Sigmoid colon (tissue), 3 donors: ENCODE measurements around the gene ANAPC16.

Experiments used
- CTCF ChIP-seq, 4 experiments: fragments of 450-650 bp in 3 of 4; fragments of 200-600 bp in 1 of 4; IDR thresholded peaks; one replicate each; pipeline ENCODE4 v1.5.1; 2016 to 2019; ENCODE audit warnings: antibody characterized with exemption in 4 of 4, mild to moderate bottlenecking in 3 of 4, moderate library complexity in 2 of 4
- POLR2A ChIP-seq, 2 donors: fragments of 450-650 bp; IDR thresholded peaks; one replicate each; pipeline ENCODE4 v1.6.1; 2016; ENCODE audit warnings: antibody characterized with exemption in 2 of 2, mild to moderate bottlenecking in 2 of 2, moderate library complexity in 2 of 2

GRCh38 chr10:72200883-72201282, 14.9 kb upstream of the ANAPC16 start:
- TF ChIP-seq POLR2A (IDR thresholded peaks at IDR 0.05): no peak
- TF ChIP-seq CTCF (IDR thresholded peaks at IDR 0.05): no peak
